ENCODE results near the gene SDF2L1.

SDF2L1 gene

DNA sequence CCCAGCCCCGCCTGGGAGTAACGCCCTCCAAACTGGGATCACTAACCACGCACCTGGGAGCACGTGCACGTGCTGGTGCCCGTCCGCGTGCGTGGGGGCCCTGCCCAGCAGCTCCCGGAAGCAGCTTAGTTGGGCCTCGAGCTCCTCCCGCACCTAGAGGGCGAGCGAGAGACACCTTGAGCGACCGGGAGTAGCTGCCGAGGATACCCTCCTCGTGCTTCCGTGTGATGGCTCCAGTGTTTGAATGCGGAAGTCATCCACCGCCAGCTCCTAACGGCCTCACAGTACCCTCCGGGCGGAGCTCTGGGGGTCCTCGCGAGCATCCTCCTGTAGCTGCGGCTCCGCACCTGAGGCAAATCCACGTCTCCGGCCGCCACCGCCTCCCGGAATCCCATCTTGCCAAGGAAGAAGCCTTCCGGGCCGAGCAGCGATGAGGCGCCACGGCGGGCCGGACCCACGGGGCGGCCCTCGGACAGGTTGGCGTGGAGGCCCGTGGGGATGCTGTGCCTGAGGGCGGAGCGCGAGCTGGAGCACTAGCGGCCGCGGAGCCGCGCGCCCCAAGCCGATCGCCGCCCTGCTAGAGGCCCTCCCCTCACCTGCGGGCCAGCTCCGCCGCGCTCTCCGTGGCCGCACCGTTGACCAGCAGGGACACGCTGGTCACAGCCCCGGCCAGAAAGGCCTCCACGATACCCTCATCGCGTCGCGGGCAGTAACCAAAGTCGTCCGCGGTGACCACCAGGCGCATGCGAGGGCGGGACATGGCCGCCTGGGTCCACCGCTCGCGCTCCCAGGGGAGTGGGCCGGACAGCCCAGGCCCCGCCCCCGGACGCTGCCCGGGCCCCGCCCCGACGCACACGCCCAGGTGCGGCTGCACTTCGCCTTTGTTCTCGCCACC, 12.6 kb upstream of the SDF2L1 start, which contains the start of gene YDJC:
Gene YDJC (minus strand): TSS at position 768 of the 895 bp plus-strand sequence. CDS start 8 bp downstream, at position 760.
- H3K9me3 ChIP-seq: no peaks in the 10 kb centered on the region
- H3K4me1 ChIP-seq: peaks cover 0 to 25% (median 21%) of the 10 kb centered on the region in 4 donors
- peak within 1 kb of the TSS; percentile 74 to 80 for H3K27ac ChIP-seq
- peaks cover 0 to 10% (median 0%) of the 10 kb centered on the region in 3 donors for H3K36me3 ChIP-seq
- H3K4me3 ChIP-seq: peak within 1 kb of the TSS; percentile 62 to 71
- intact Hi-C loops (cut with DNase I; ENCODE audit: low total_unique reads): no loop called here
- TF ChIP-seq, protein P1, sequence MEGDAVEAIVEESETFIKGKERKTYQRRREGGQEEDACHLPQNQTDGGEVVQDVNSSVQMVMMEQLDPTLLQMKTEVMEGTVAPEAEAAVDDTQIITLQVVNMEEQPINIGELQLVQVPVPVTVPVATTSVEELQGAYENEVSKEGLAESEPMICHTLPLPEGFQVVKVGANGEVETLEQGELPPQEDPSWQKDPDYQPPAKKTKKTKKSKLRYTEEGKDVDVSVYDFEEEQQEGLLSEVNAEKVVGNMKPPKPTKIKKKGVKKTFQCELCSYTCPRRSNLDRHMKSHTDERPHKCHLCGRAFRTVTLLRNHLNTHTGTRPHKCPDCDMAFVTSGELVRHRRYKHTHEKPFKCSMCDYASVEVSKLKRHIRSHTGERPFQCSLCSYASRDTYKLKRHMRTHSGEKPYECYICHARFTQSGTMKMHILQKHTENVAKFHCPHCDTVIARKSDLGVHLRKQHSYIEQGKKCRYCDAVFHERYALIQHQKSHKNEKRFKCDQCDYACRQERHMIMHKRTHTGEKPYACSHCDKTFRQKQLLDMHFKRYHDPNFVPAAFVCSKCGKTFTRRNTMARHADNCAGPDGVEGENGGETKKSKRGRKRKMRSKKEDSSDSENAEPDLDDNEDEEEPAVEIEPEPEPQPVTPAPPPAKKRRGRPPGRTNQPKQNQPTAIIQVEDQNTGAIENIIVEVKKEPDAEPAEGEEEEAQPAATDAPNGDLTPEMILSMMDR (IDR thresholded peaks at IDR 0.05): peak; percentile 89 to 96
- H3K27me3 ChIP-seq: no peaks in the 10 kb centered on the region
- DNase-seq: peak; percentile 70 to 83

- no peaks in the 10 kb centered on the region for H3K27me3 ChIP-seq
- DNase-seq: no peak
- TF ChIP-seq, protein P1 (IDR thresholded peaks at IDR 0.05): no peak
- H3K36me3 ChIP-seq: peaks cover 0 to 10% (median 0%) of the 10 kb centered on the region in 3 donors
- H3K27ac ChIP-seq: no peak overlapping the region
- intact Hi-C loops (cut with DNase I; ENCODE audit: low total_unique reads): no loop called here
- H3K4me3 ChIP-seq: no peak overlapping the region
- no peaks in the 10 kb centered on the region for H3K9me3 ChIP-seq
- peaks cover 0 to 18% (median 14%) of the 10 kb centered on the region in 4 donors for H3K4me1 ChIP-seq
Observed at GRCh38 chr22:21631025-21631424, 11.1 kb upstream of the SDF2L1 start.

GRCh38 chr22:21632237-21632895, 9.7 kb upstream of the SDF2L1 start, which contains the start of gene CCDC116:
TSS of gene CCDC116 (plus strand) at chr22:21632760. CDS start at chr22:21633182, 422 bp downstream.
- Histone ChIP-seq H3K27me3 (no peaks in the 10 kb centered on the region), H3K36me3 (peaks cover 0 to 10% (median 0%) of the 10 kb centered on the region in 3 donors), H3K9me3 (no peaks in the 10 kb centered on the region), H3K4me1 (peaks cover 0 to 18% (median 14%) of the 10 kb centered on the region in 4 donors), H3K27ac (no peak within 1 kb of the TSS), H3K4me3 (no peak within 1 kb of the TSS)
- TF ChIP-seq, protein P1 (IDR thresholded peaks at IDR 0.05): no peak
- DNase-seq: no peak
- intact Hi-C loops (cut with DNase I; ENCODE audit: low total_unique reads): no loop called here

DNA sequence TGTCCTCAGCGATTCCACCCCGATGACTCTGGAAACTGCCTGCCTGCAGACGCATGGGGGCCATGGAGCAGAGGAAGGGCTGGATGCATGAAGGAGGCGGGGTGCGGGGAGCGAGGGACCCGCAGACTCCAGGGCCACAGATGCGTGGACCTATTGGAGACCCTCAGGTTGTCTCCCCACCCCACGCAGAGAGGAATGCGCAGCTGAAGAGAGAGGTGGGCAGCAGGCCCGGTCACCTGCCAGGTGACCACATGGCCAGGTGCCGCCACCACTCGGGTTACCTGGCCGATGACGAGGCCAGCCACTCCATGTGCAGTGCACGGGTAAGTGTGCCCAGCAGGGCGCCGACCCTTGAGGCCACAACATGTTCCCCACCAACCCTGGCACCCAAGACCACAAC, 9.2 kb upstream of the SDF2L1 start:
- H3K27ac ChIP-seq: no peak overlapping the region
- TF ChIP-seq, protein P1 (IDR thresholded peaks at IDR 0.05): no peak
- H3K4me3 ChIP-seq: no peak overlapping the region
- intact Hi-C loops (cut with DNase I; ENCODE audit: low total_unique reads): no loop called here
- H3K9me3 ChIP-seq: no peaks in the 10 kb centered on the region
- peaks cover 0 to 18% (median 14%) of the 10 kb centered on the region in 4 donors for H3K4me1 ChIP-seq
- DNase-seq: no peak
- peaks cover 0 to 8% (median 0%) of the 10 kb centered on the region in 3 donors for H3K36me3 ChIP-seq
- no peaks in the 10 kb centered on the region for H3K27me3 ChIP-seq

DNA sequence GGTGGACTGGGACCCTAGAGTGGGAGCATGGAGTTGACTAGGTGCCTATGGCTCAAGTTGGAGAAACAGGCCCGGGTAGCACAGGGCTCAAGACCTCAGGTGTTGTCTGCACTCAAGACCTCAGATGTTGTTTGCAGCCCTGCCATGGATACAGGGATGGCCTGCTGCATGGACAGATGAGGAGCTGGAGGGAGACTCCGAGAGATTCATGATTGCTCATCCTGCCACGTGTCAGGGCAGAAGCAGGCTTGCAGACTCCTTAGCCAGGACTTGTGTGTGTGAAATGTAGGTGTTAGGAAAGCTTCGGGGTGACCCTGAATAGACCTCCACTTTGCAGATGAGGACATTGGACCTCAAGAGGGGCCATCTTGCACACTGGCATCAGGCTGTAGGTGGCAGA, 8.6 kb upstream of the SDF2L1 start:
- no peak for DNase-seq
- H3K36me3 ChIP-seq: peaks cover 0 to 3% (median 0%) of the 10 kb centered on the region in 3 donors
- no peaks in the 10 kb centered on the region for H3K9me3 ChIP-seq
- no peaks in the 10 kb centered on the region for H3K27me3 ChIP-seq
- H3K4me3 ChIP-seq: no peak overlapping the region
- H3K4me1 ChIP-seq: peaks cover 0 to 13% (median 11%) of the 10 kb centered on the region in 4 donors
- no peak overlapping the region for H3K27ac ChIP-seq
- TF ChIP-seq, protein P1 (IDR thresholded peaks at IDR 0.05): no peak
- intact Hi-C loops (cut with DNase I; ENCODE audit: low total_unique reads): no loop called here

Data from tibial artery (tissue), 4 donors.